ENCODE measurements around the gene MSRB3. TPM values are rescaled to one million over a fixed set of nuclear protein-coding genes. Genes with fewer than 3 reads are reported as not detected.
A peak's percentile ranks its signal among the peaks of the same experiment; 100 is the strongest.

MSRB3 gene
- total and polyA plus RNA-seq, 2 donors (not counting 1 experiment from before 2014, with no cell fraction given) = 46.9 to 105 TPM

DNA sequence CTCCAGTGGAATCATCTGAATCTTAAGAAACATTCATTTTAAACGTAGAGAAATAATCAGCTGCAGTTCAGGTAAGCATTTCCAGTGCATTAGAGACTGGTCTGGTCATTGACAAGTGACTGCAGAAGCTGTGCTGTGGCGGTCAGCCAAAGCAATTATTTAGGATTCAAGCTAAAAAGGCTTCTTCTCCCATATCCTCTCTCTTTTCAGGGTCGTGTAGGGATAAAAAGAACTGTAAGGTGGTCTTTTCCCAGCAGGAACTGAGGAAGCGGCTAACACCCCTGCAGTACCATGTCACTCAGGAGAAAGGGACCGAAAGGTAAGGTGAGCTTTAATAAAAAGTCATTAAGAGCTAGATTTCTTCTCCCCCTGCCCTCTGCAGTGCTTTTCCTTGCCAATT, 48.1 kb downstream of the MSRB3 start:
- Histone ChIP-seq H4K20me1 (ENCODE audit: control insufficient read depth, extremely low read depth, insufficient read depth, low read length) (no peaks in the 10 kb centered on the region), H3K4me3 (replicated peaks in 1 of 4; ENCODE audit: control extremely low read depth in 1 of 4, insufficient read depth in 1 of 4, low read depth in 3 of 4, low read length in 4 of 4) (no peak overlapping the region), H3K79me2 (ENCODE audit: control insufficient read depth, insufficient read depth, low read length) (no peaks in the 10 kb centered on the region), H3K4me2 (ENCODE audit: extremely low read depth, insufficient read depth, low read length) (no peak overlapping the region), H3K27ac (ENCODE audit: insufficient read depth, low read length) (no peak overlapping the region), H3K36me3 (ENCODE audit: control insufficient read depth, insufficient read depth, low read length) (no peaks in the 10 kb centered on the region), H3K27me3 (ENCODE audit: control insufficient read depth, insufficient read depth, low read length) (no peaks in the 10 kb centered on the region), H3K9me3 (ENCODE audit: control insufficient read depth, insufficient read depth, low read depth, low read length) (no peaks in the 10 kb centered on the region), H2AFZ (ENCODE audit: low read length) (no peak overlapping the region), H3K9ac (ENCODE audit: insufficient read depth, low read length) (no peak overlapping the region), H3K4me1 (ENCODE audit: control insufficient read depth, extremely low read depth, insufficient read depth, low read length) (peaks cover 4% of the 10 kb centered on the region)
- DNase-seq (ENCODE audit: low read depth in 2 of 2) = no peak
- TF ChIP-seq, protein P1, sequence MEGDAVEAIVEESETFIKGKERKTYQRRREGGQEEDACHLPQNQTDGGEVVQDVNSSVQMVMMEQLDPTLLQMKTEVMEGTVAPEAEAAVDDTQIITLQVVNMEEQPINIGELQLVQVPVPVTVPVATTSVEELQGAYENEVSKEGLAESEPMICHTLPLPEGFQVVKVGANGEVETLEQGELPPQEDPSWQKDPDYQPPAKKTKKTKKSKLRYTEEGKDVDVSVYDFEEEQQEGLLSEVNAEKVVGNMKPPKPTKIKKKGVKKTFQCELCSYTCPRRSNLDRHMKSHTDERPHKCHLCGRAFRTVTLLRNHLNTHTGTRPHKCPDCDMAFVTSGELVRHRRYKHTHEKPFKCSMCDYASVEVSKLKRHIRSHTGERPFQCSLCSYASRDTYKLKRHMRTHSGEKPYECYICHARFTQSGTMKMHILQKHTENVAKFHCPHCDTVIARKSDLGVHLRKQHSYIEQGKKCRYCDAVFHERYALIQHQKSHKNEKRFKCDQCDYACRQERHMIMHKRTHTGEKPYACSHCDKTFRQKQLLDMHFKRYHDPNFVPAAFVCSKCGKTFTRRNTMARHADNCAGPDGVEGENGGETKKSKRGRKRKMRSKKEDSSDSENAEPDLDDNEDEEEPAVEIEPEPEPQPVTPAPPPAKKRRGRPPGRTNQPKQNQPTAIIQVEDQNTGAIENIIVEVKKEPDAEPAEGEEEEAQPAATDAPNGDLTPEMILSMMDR (conservative IDR thresholded peaks at IDR 0.05 in 1 of 2, IDR thresholded peaks at IDR 0.05 in 1 of 2; ENCODE audit: low read depth in 1 of 2, low read length in 2 of 2) = no peak
- TF ChIP-seq EZH2 (IDR thresholded peaks at IDR 0.05; ENCODE audit: low read length, missing control alignments) = no peak

- H3K36me3 ChIP-seq (ENCODE audit: control insufficient read depth, insufficient read depth, low read length) = no peaks in the 10 kb centered on the region
- peak overlapping the region; percentile 60 for H3K4me2 ChIP-seq (ENCODE audit: extremely low read depth, insufficient read depth, low read length)
- peak overlapping the region in 3 of 4 experiments; percentile 1 to 24 (median 20) for H3K4me3 ChIP-seq (replicated peaks in 1 of 4; ENCODE audit: control extremely low read depth in 1 of 4, insufficient read depth in 1 of 4, low read depth in 3 of 4, low read length in 4 of 4)
- TF ChIP-seq, protein P1 (conservative IDR thresholded peaks at IDR 0.05 in 1 of 2, IDR thresholded peaks at IDR 0.05 in 1 of 2; ENCODE audit: low read depth in 1 of 2, low read length in 2 of 2) = no peak
- no peak for TF ChIP-seq EZH2 (IDR thresholded peaks at IDR 0.05; ENCODE audit: low read length, missing control alignments)
- H3K27ac ChIP-seq (ENCODE audit: insufficient read depth, low read length) = peak overlapping the region; percentile 51
- no peak overlapping the region for H3K9ac ChIP-seq (ENCODE audit: insufficient read depth, low read length)
- peaks cover 4% of the 10 kb centered on the region for H3K4me1 ChIP-seq (ENCODE audit: control insufficient read depth, extremely low read depth, insufficient read depth, low read length)
- DNase-seq (ENCODE audit: low read depth in 2 of 2) = peak; percentile 69 to 95
- no peaks in the 10 kb centered on the region for H3K9me3 ChIP-seq (ENCODE audit: control insufficient read depth, insufficient read depth, low read depth, low read length)
- H3K79me2 ChIP-seq (ENCODE audit: control insufficient read depth, insufficient read depth, low read length) = no peaks in the 10 kb centered on the region
- no peak overlapping the region for H2AFZ ChIP-seq (ENCODE audit: low read length)
- H4K20me1 ChIP-seq (ENCODE audit: control insufficient read depth, extremely low read depth, insufficient read depth, low read length) = no peaks in the 10 kb centered on the region
- no peaks in the 10 kb centered on the region for H3K27me3 ChIP-seq (ENCODE audit: control insufficient read depth, insufficient read depth, low read length)
These were observed 49.0 kb downstream of the MSRB3 start for GRCh38 chr12:65327207-65328076.

- H3K9ac ChIP-seq (ENCODE audit: insufficient read depth, low read length) = no peak overlapping the region
- no peaks in the 10 kb centered on the region for H4K20me1 ChIP-seq (ENCODE audit: control insufficient read depth, extremely low read depth, insufficient read depth, low read length)
- no peak overlapping the region for H3K4me3 ChIP-seq (replicated peaks in 1 of 4; ENCODE audit: control extremely low read depth in 1 of 4, insufficient read depth in 1 of 4, low read depth in 3 of 4, low read length in 4 of 4)
- no peak for DNase-seq (ENCODE audit: low read depth in 2 of 2)
- no peak overlapping the region for H3K27ac ChIP-seq (ENCODE audit: insufficient read depth, low read length)
- H3K4me2 ChIP-seq (ENCODE audit: extremely low read depth, insufficient read depth, low read length) = no peak overlapping the region
- no peaks in the 10 kb centered on the region for H3K9me3 ChIP-seq (ENCODE audit: control insufficient read depth, insufficient read depth, low read depth, low read length)
- no peaks in the 10 kb centered on the region for H3K36me3 ChIP-seq (ENCODE audit: control insufficient read depth, insufficient read depth, low read length)
- H3K79me2 ChIP-seq (ENCODE audit: control insufficient read depth, insufficient read depth, low read length) = no peaks in the 10 kb centered on the region
- H3K27me3 ChIP-seq (ENCODE audit: control insufficient read depth, insufficient read depth, low read length) = no peaks in the 10 kb centered on the region
- peaks cover 7% of the 10 kb centered on the region for H3K4me1 ChIP-seq (ENCODE audit: control insufficient read depth, extremely low read depth, insufficient read depth, low read length)
- no peak overlapping the region for H2AFZ ChIP-seq (ENCODE audit: low read length)
- TF ChIP-seq, protein P1 (conservative IDR thresholded peaks at IDR 0.05 in 1 of 2, IDR thresholded peaks at IDR 0.05 in 1 of 2; ENCODE audit: low read depth in 1 of 2, low read length in 2 of 2) = no peak
- TF ChIP-seq EZH2 (IDR thresholded peaks at IDR 0.05; ENCODE audit: low read length, missing control alignments) = no peak
These were observed 51.2 kb downstream of the MSRB3 start for GRCh38 chr12:65329721-65330120.
